ENCODE data around the gene ACAP2.

The ACAP2 gene

GRCh38 chr3:195267096-195267495 is 175.7 kb downstream of the ACAP2 start:
- Mint-ChIP-seq H3K27ac (no peak overlapping the region), H3K4me3 (no peak overlapping the region), H3K27me3 (no peaks in the 10 kb centered on the region), H3K36me3 (peaks cover 30% of the 10 kb centered on the region), H3K4me1 (peaks cover 37% of the 10 kb centered on the region), H3K9me3 (no peaks in the 10 kb centered on the region)
- ATAC-seq, result no peak

GRCh38 chr3:195266428-195266827 is 176.4 kb downstream of the ACAP2 start:
- Mint-ChIP-seq H3K27ac (no peak overlapping the region), H3K4me1 (peaks cover 32% of the 10 kb centered on the region), H3K36me3 (peaks cover 30% of the 10 kb centered on the region), H3K4me3 (no peak overlapping the region), H3K9me3 (no peaks in the 10 kb centered on the region), H3K27me3 (no peaks in the 10 kb centered on the region)
- no peak for ATAC-seq

DNA sequence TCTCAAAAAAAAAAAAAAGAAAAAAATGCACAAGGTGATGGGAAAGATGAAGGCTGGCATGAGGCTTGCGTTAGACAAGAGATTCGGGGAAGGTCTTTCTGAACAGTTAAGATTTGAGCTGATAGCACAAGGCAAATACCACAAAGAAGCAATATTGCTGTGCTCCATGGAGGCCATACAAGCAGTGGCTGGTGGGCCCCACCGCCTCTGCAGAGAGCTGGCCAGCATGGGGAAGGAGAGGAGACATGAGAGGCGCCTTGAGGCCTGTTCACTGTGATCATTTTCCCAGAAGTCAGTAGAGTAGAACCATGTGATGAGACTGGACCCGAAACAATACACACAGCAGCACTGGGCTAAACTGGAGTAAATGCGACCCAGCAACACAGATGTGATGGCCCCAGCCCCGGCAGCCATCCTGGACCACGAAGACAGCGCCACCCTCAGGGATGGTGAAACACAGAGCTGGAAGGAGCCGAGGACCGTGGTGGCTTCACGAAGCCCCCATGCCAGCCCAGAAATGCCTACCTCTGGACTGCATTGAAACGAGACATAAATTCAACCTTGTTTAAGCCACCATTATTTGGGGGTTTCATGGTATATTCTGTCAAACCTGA is 177.3 kb downstream of the ACAP2 start:
- no peak overlapping the region for H3K4me3 Mint-ChIP-seq
- no peaks in the 10 kb centered on the region for H3K27me3 Mint-ChIP-seq
- H3K27ac Mint-ChIP-seq, result no peak overlapping the region
- H3K36me3 Mint-ChIP-seq, result peaks cover 30% of the 10 kb centered on the region
- peaks cover 40% of the 10 kb centered on the region for H3K4me1 Mint-ChIP-seq
- no peak for ATAC-seq
- H3K9me3 Mint-ChIP-seq, result no peaks in the 10 kb centered on the region

DNA sequence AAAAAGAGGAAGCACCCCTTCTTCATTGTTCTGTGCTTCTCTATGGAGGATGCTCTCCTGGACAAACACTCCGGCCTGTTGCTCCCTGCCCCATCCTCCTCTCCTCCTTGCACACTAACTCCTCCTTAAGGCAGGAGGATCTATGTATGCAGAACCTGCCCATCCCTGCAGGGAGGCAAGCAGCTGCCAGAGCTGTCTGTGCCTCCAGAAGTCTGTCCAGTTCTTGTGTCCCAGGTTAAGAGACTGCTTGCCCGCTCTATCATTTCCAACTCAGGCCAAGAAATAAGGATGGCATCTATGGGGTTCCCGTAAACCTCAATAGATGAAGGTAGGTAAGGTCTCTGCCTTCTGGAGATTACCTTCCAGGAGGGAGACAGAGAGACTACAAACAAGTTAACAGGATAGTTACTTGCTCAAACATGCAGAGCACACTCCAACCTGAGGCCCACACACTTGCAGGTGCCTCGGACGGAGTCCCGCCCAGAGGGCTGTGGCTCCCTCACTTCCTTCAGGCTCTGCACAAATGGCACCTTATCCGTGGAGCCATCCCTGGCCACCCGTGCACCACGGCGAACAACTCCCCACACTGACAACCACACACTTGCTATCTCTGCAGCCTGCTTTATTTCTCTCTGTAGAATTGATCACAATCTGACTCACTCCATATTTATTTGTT is 178.8 kb downstream of the ACAP2 start:
- no peak for ATAC-seq
- peaks cover 31% of the 10 kb centered on the region for H3K4me1 Mint-ChIP-seq
- H3K36me3 Mint-ChIP-seq, result peaks cover 30% of the 10 kb centered on the region
- no peak overlapping the region for H3K27ac Mint-ChIP-seq
- no peaks in the 10 kb centered on the region for H3K9me3 Mint-ChIP-seq
- no peaks in the 10 kb centered on the region for H3K27me3 Mint-ChIP-seq
- H3K4me3 Mint-ChIP-seq, result no peak overlapping the region

GRCh38 chr3:195263193-195263924 is 179.5 kb downstream of the ACAP2 start:
- Mint-ChIP-seq H3K36me3 (peaks cover 24% of the 10 kb centered on the region), H3K27me3 (no peaks in the 10 kb centered on the region), H3K4me3 (no peak overlapping the region), H3K27ac (no peak overlapping the region), H3K9me3 (no peaks in the 10 kb centered on the region), H3K4me1 (peaks cover 31% of the 10 kb centered on the region)
- ATAC-seq, result no peak

GRCh38 chr3:195261925-195262324 is 180.9 kb downstream of the ACAP2 start:
- H3K27me3 Mint-ChIP-seq, result no peaks in the 10 kb centered on the region
- no peaks in the 10 kb centered on the region for H3K9me3 Mint-ChIP-seq
- no peak for ATAC-seq
- H3K36me3 Mint-ChIP-seq, result peaks cover 17% of the 10 kb centered on the region
- H3K27ac Mint-ChIP-seq, result no peak overlapping the region
- H3K4me3 Mint-ChIP-seq, result no peak overlapping the region
- H3K4me1 Mint-ChIP-seq, result peaks cover 39% of the 10 kb centered on the region

GRCh38 chr3:195260280-195260905 is 182.4 kb downstream of the ACAP2 start:
- H3K36me3 Mint-ChIP-seq, result peaks cover 12% of the 10 kb centered on the region
- no peaks in the 10 kb centered on the region for H3K27me3 Mint-ChIP-seq
- H3K4me1 Mint-ChIP-seq, result peaks cover 44% of the 10 kb centered on the region
- H3K4me3 Mint-ChIP-seq, result peak overlapping the region; percentile 82
- peak overlapping the region; percentile 86 for H3K27ac Mint-ChIP-seq
- peak; percentile 1 for ATAC-seq
- no peaks in the 10 kb centered on the region for H3K9me3 Mint-ChIP-seq

- Mint-ChIP-seq H3K36me3 (peaks cover 9% of the 10 kb centered on the region), H3K9me3 (no peaks in the 10 kb centered on the region), H3K4me3 (peak overlapping the region; percentile 73), H3K27ac (peak overlapping the region; percentile 86), H3K4me1 (peaks cover 45% of the 10 kb centered on the region), H3K27me3 (no peaks in the 10 kb centered on the region)
- ATAC-seq, result peak; percentile 90
Observed at GRCh38 chr3:195259475-195260279, 183.1 kb downstream of the ACAP2 start.

DNA sequence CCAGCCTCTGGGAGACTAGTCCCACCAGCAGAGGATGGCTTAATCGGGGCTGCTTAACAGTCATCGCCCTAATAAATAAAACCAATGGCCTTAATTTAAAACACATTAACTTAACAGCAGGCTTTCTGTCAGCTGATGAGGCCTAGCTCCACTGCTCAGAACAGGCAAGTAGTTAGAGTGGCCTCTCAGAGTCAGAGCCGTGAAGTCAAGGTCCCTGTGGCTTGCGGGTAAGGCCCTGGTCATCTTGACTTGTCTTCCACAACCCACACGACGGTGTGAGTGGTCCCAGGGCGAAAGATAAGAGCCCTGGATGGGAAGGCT is 183.7 kb downstream of the ACAP2 start:
- Mint-ChIP-seq H3K27ac (peak overlapping the region; percentile 86), H3K4me1 (peaks cover 40% of the 10 kb centered on the region), H3K27me3 (no peaks in the 10 kb centered on the region), H3K9me3 (no peaks in the 10 kb centered on the region), H3K4me3 (peak overlapping the region; percentile 73), H3K36me3 (peaks cover 3% of the 10 kb centered on the region)
- peak; percentile 0 for ATAC-seq

- no peaks in the 10 kb centered on the region for H3K36me3 Mint-ChIP-seq
- peak overlapping the region; percentile 86 for H3K27ac Mint-ChIP-seq
- peak overlapping the region; percentile 41 for H3K4me3 Mint-ChIP-seq
- no peaks in the 10 kb centered on the region for H3K27me3 Mint-ChIP-seq
- ATAC-seq, result no peak
- peaks cover 35% of the 10 kb centered on the region for H3K4me1 Mint-ChIP-seq
- no peaks in the 10 kb centered on the region for H3K9me3 Mint-ChIP-seq
Observed at GRCh38 chr3:195258449-195259153, 184.2 kb downstream of the ACAP2 start.

- Mint-ChIP-seq H3K4me1 (peaks cover 39% of the 10 kb centered on the region), H3K4me3 (no peak overlapping the region), H3K9me3 (no peaks in the 10 kb centered on the region), H3K27ac (peak overlapping the region; percentile 86), H3K36me3 (no peaks in the 10 kb centered on the region), H3K27me3 (no peaks in the 10 kb centered on the region)
- no peak for ATAC-seq
Observed at GRCh38 chr3:195257454-195258448, 185.1 kb downstream of the ACAP2 start.

DNA sequence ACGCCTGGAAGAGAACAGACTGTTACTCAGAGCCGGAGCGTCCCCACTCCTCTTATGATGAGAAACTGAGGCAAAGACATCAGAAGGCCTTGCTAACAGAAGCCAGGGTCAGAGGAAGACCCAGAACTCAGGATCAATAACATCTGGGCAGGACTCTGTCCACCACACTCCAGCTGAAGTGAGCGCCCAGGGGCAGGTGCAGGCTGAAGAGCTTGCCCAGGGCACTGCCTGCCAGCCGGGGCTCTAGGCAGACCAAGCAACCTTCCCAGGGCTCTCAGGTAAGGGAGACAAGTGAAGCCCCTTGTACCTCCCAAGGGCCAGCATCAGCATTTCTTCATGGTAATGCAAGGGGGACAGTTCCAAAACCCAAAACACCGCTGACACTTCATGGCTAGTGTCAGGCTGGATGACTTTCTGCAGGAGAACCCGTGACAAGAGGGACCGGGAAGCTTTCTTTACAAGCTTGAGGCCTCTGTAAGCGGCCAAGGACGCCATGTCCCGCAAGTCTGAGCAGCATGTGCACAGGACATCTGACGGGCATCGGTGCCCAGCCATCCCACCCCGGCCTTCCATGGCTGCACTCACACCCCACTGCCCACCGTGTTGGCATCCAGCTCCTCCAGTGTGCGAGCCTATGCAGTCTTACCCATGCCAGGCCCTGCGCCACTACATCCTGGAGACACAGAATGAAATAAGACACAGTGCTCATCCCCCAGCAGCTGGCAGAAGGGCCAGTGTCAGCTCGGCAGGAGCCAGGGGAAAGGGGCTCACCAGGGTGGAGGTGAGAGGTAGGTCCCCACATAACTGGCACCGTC is 186.0 kb downstream of the ACAP2 start:
- Mint-ChIP-seq H3K4me1 (peaks cover 43% of the 10 kb centered on the region), H3K27ac (peak overlapping the region; percentile 86), H3K36me3 (no peaks in the 10 kb centered on the region), H3K27me3 (no peaks in the 10 kb centered on the region), H3K4me3 (no peak overlapping the region), H3K9me3 (no peaks in the 10 kb centered on the region)
- ATAC-seq, result no peak

Measured in stimulated activated memory B cell treated with anti-CD40 and anti-IgM and Interleukin-4, amounts not matched to agents 10 μg/mL and 1 μg/mL and 100 μg/mL, for 72 hours (primary cell).